A549 (cell line): ENCODE data around the gene MRPL4. TPM values are rescaled to one million over a fixed set of nuclear protein-coding genes. Genes with fewer than 3 reads are reported as not detected.

Experiments
- ATAC-seq, 2 experiments: fragments of 200-7000 bp in 1 of 2; fragments of >200 bp in 1 of 2; cut with Nextera tagmentation in 1 of 2; cut with Tn5 transposase in 1 of 2; 3 replicates each; pipeline versions ENCODE4 v1.8.0 to v1.9.1; 2018 to 2020; ENCODE audit warnings: mild to moderate bottlenecking in 1 of 2, moderate library complexity in 1 of 2
- CTCF ChIA-PET: fragments of 300-600 bp; sonication (Branson Sonifier 250); formaldehyde crosslinking; extraction: SDS; loops from one replicate; lab custom pipeline; 2021; ENCODE audit warnings: antibody characterized with exemption, inconsistent platforms; lab: Yijun Ruan, JAX
- POLR2A ChIA-PET: fragments of 350-600 bp; formaldehyde crosslinking; extraction: SDS; loops from one replicate; lab custom pipeline; 2021; ENCODE audit warnings: antibody characterized with exemption, inconsistent platforms; lab: Yijun Ruan, JAX
- DNase-seq, 2 experiments: peaks; one replicate each; pipeline versions ENCODE4 v3.0.0 to v3.0.0-alpha.2; 2011 to 2016; ENCODE audit warnings: low read depth in 1 of 2, low spot score in 1 of 2
- FAIRE-seq: peaks from 2 replicates; lab custom pipeline; 2011; peaks lifted over from hg19 to GRCh38; lab: Jason Lieb, UNC
- H3K27ac ChIP-seq, 2 experiments: fragments of >200 bp; sonication (Bioruptor Twin); formaldehyde crosslinking; 3 replicates each; pipeline ENCODE4 v1.5.1; 2016 to 2017
- H3K4me1 ChIP-seq: fragments of >200 bp; sonication (Bioruptor Twin); formaldehyde crosslinking; 3 replicates; pipeline ENCODE4 v1.6.1; 2016
- H3K4me2 ChIP-seq: fragments of >200 bp; sonication (Bioruptor Twin); formaldehyde crosslinking; 3 replicates; pipeline ENCODE4 v1.6.1; 2016
- H3K4me3 ChIP-seq: fragments of >200 bp; sonication (Bioruptor Twin); formaldehyde crosslinking; 3 replicates; pipeline ENCODE4 v1.5.1; 2016
- H3K9me3 ChIP-seq: fragments of >200 bp; sonication (Bioruptor Twin); formaldehyde crosslinking; 3 replicates; pipeline ENCODE4 v1.6.1; 2016
- ATOH8 ChIP-seq: fragments of 250-450 bp; sonication (Bioruptor Pico); IDR thresholded peaks from 2 replicates; pipeline ENCODE4 v1.5.0; 2020; ENCODE audit warnings: low read depth, mild to moderate bottlenecking, moderate library complexity
- BHLHE40 ChIP-seq: IDR thresholded peaks from 2 replicates; pipeline ENCODE4 v1.6.1; 2012; ENCODE audit warnings: low read depth, low read length, inconsistent platforms
- CHD2 ChIP-seq: fragments of 150-350 bp; IDR thresholded peaks from 2 replicates; pipeline ENCODE4 v1.6.1; 2014; ENCODE audit warnings: low read length; ENCODE audit not compliant: partially characterized antibody
- EHF ChIP-seq: fragments of 250-450 bp; sonication (Bioruptor Pico); IDR thresholded peaks from 2 replicates; pipeline ENCODE4 v1.5.0; 2020; ENCODE audit warnings: mild to moderate bottlenecking
- EHMT2 ChIP-seq: fragments of 200-600 bp; sonication (generic); IDR thresholded peaks from 2 replicates; pipeline ENCODE4 v1.6.1; 2016; ENCODE audit warnings: antibody characterized with exemption, low read depth, mild to moderate bottlenecking, moderate library complexity
- FOSB ChIP-seq: fragments of 250-450 bp; sonication (Bioruptor Pico); IDR thresholded peaks from 2 replicates; pipeline ENCODE4 v1.5.0; 2020; ENCODE audit warnings: mild to moderate bottlenecking, moderate library complexity
- FOSL2 ChIP-seq, 2 experiments: fragments of 450-650 bp in 1 of 2; fragments of >200 bp in 1 of 2; sonication (Bioruptor Twin) in 1 of 2; formaldehyde crosslinking; IDR thresholded peaks; 2 replicates each; pipeline versions ENCODE4 v1.5.0 to v1.6.1; 2016 to 2020; ENCODE audit warnings: mild to moderate bottlenecking in 1 of 2, moderate library complexity in 1 of 2
- GATA3 ChIP-seq: IDR thresholded peaks from 2 replicates; pipeline ENCODE4 v1.6.1; 2012; ENCODE audit warnings: borderline replicate concordance
- HEYL ChIP-seq: fragments of 250-450 bp; sonication (Bioruptor Pico); IDR thresholded peaks from 2 replicates; pipeline ENCODE4 v1.8.0; 2021; ENCODE audit warnings: mild to moderate bottlenecking, moderate library complexity
- HOXA7 ChIP-seq: fragments of 250-450 bp; sonication (Bioruptor Pico); IDR thresholded peaks from 2 replicates; pipeline ENCODE4 v1.5.0; 2020; ENCODE audit warnings: mild to moderate bottlenecking, moderate library complexity
- MAFK ChIP-seq: fragments of 450-650 bp; IDR thresholded peaks from 2 replicates; pipeline ENCODE4 v1.6.1; 2014; ENCODE audit not compliant: partially characterized antibody
- NR3C1 ChIP-seq: fragments of >200 bp; sonication (Bioruptor Twin); formaldehyde crosslinking; IDR thresholded peaks from 3 replicates; pipeline ENCODE4 v1.6.1; 2017
- POLR2AphosphoS2 ChIP-seq: conservative IDR thresholded peaks from 2 replicates; pipeline ENCODE4 v1.6.1; 2012; ENCODE audit warnings: low read length, improper control_type of control experiment, inconsistent platforms
- RAD21 ChIP-seq, 2 experiments: fragments of >200 bp in 1 of 2; sonication (Bioruptor Twin) in 1 of 2; formaldehyde crosslinking in 1 of 2; IDR thresholded peaks in 1 of 2; conservative IDR thresholded peaks in 1 of 2; 2 replicates in 1 of 2; 3 replicates in 1 of 2; pipeline ENCODE4 v1.6.1; 2012 to 2018; ENCODE audit warnings: inconsistent platforms in 1 of 2
- RCOR1 ChIP-seq: fragments of 150-350 bp; IDR thresholded peaks from 2 replicates; pipeline ENCODE4 v1.6.1; 2014; ENCODE audit warnings: antibody characterized with exemption, low read length, low read depth
- RNF2 ChIP-seq: fragments of 200-600 bp; sonication (generic); IDR thresholded peaks from 2 replicates; pipeline ENCODE4 v1.6.1; 2016; ENCODE audit warnings: low read depth, mild to moderate bottlenecking, antibody characterized with exemption, moderate library complexity, borderline replicate concordance
- SMC3 ChIP-seq: fragments of >200 bp; sonication (Bioruptor Twin); formaldehyde crosslinking; IDR thresholded peaks from 3 replicates; pipeline ENCODE4 v1.6.1; 2018; ENCODE audit warnings: inconsistent platforms
- TP53 ChIP-seq: fragments of 250-450 bp; sonication (Bioruptor Pico); IDR thresholded peaks from 2 replicates; pipeline ENCODE4 v1.5.0; 2021; ENCODE audit warnings: mild to moderate bottlenecking, moderate library complexity
- ZFP36 ChIP-seq: fragments of 450-650 bp; IDR thresholded peaks from 2 replicates; pipeline ENCODE4 v1.6.1; 2014; ENCODE audit warnings: borderline replicate concordance; ENCODE audit not compliant: partially characterized antibody
- ZSCAN20 ChIP-seq: fragments of 250-450 bp; sonication (Bioruptor Pico); IDR thresholded peaks from 2 replicates; pipeline ENCODE4 v1.8.0; 2022; ENCODE audit warnings: mild to moderate bottlenecking, moderate library complexity
- WGBS: methylation state at CpG from one replicate; pipeline ENCODE4 v1.1.6; 2017; ENCODE audit errors: missing lambda C conversion rate; 5-methylcytosine and 5-hydroxymethylcytosine counted together
- polyA plus RNA-seq, 4 experiments: library from polyadenylated mRNA; depleted of rRNA in 3 of 4; stranded (reverse); fragments of >200 nt; fragmentation: RNase III in 1 of 4; extraction: RNeasy Plus Mini Kit Qiagen cat#74134 plus additional on column Dnase treatment in 1 of 4; gene quantifications; 2 replicates in 3 of 4; 3 replicates in 1 of 4; pipeline ENCODE4 v1.2.3, GENCODE V29; 2011 to 2017
- TF ChIP-seq, protein P1 (sequence below): fragments of 250-450 bp; sonication (Bioruptor Pico); IDR thresholded peaks from 2 replicates; pipeline ENCODE4 v1.5.0; 2021; ENCODE audit warnings: mild to moderate bottlenecking, moderate library complexity, borderline replicate concordance
- TF ChIP-seq, protein P2 (sequence below): fragments of 450-650 bp; IDR thresholded peaks from 2 replicates; pipeline ENCODE4 v1.6.1; 2014; ENCODE audit warnings: antibody characterized with exemption
- TF ChIP-seq, protein P3 (sequence below): IDR thresholded peaks from 2 replicates; pipeline ENCODE4 v1.6.1; 2012

Gene MRPL4
- polyA plus RNA-seq, 2 of the 4 experiments (the other 2 are of a cell fraction): 26.4 to 52.2 TPM

DNA sequence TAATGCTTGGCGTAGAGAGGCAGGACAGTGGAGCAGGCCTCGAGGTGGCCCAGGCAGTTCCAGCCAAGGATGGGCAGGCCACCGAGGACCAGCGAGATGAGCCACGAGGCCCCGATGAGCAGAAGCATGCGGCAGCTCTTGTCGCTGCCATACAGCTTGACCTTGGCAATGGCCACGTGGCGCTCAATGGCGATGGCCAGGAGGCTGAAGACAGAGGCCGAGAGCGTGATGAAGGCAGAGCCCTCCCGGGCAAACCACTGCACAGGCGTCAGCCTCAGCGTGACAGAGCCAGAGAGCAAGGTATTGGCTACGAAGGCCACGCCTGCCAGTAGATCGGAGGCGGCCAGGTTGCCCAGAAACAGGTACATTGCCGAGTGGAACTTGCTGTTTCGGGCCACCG, 27.7 kb upstream of the MRPL4 start:
- no peak for DNase-seq
- TF ChIP-seq BHLHE40: no peak
- TF ChIP-seq NR3C1: no peak
- TF ChIP-seq CHD2: no peak
- no peak for TF ChIP-seq ZFP36
- TF ChIP-seq, protein P1, sequence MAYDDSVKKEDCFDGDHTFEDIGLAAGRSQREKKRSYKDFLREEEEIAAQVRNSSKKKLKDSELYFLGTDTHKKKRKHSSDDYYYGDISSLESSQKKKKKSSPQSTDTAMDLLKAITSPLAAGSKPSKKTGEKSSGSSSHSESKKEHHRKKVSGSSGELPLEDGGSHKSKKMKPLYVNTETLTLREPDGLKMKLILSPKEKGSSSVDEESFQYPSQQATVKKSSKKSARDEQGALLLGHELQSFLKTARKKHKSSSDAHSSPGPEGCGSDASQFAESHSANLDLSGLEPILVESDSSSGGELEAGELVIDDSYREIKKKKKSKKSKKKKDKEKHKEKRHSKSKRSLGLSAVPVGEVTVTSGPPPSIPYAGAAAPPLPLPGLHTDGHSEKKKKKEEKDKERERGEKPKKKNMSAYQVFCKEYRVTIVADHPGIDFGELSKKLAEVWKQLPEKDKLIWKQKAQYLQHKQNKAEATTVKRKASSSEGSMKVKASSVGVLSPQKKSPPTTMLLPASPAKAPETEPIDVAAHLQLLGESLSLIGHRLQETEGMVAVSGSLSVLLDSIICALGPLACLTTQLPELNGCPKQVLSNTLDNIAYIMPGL (CRISPR knock-in tag): no peak
- TF ChIP-seq HEYL (CRISPR knock-in tag): no peak
- no peak for TF ChIP-seq MAFK
- TF ChIP-seq ATOH8 (CRISPR knock-in tag): no peak
- no peak for TF ChIP-seq RAD21 (conservative IDR thresholded peaks at IDR 0.05 in 1 of 2, IDR thresholded peaks at IDR 0.05 in 1 of 2)
- TF ChIP-seq GATA3: no peak
- TF ChIP-seq, protein P2, sequence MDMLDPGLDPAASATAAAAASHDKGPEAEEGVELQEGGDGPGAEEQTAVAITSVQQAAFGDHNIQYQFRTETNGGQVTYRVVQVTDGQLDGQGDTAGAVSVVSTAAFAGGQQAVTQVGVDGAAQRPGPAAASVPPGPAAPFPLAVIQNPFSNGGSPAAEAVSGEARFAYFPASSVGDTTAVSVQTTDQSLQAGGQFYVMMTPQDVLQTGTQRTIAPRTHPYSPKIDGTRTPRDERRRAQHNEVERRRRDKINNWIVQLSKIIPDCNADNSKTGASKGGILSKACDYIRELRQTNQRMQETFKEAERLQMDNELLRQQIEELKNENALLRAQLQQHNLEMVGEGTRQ: no peak
- TF ChIP-seq FOSL2 (IDR thresholded peaks at IDR 0.05): no peak
- TF ChIP-seq FOSL2 (CRISPR knock-in tag; IDR thresholded peaks at IDR 0.05): no peak
- TF ChIP-seq EHMT2: no peak
- TF ChIP-seq EHF (CRISPR knock-in tag): no peak
- TF ChIP-seq TP53 (CRISPR knock-in tag): no peak
- no peak for TF ChIP-seq POLR2AphosphoS2
- TF ChIP-seq, all 56 proteins: peak for 0
- CTCF ChIA-PET: interaction anchor here (0.6 kb wide), 1 partner anchor 62 kb away, joined by 6 read pairs; no protein-coding TSS in a partner anchor
- POLR2A ChIA-PET: no interaction called here
- Histone ChIP-seq H3K4me1 (0 out of 3 replicates have a peak, but pooled peaks cover 4% of the 10 kb centered on the region), H3K4me3 (no peak overlapping the region), H3K27ac (no peak overlapping the region), H3K9me3 (no peaks in the 10 kb centered on the region), H3K4me2 (no peak overlapping the region)
- ATAC-seq (no peak), FAIRE-seq (no peak)
- 91% methylated on average over 17 of the region's 23 CpGs for WGBS

DNA sequence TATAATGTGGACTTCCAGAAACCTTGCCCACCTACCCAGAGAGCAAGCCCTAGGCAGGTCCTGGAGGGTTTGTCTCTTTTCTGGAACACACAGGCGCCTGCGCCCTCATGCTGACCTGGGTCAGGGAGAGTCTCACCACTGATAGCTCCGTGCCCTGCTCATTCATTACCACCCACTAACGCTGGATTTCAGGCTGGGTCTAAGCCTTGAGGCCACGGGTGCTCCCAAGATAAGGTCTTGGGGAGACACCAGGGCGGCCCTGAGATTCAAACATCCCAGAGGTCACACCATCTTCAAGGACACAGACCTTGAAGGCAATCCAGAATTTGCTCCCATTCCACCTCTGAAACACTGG, 26.0 kb upstream of the MRPL4 start:
- DNase-seq (no peak), ATAC-seq (no peak), FAIRE-seq (no peak)
- ChIA-PET CTCF (interaction anchor here (0.6 to 2.4 kb wide), 6 partner anchors 11 to 296 kb away, joined by 3 to 12 read pairs (median 3); no protein-coding TSS in a partner anchor), POLR2A (no interaction called here)
- Histone ChIP-seq H3K9me3 (no peaks in the 10 kb centered on the region), H3K4me1 (peaks cover 5% of the 10 kb centered on the region; the same call in 1 of the 3 replicates), H3K4me2 (no peak overlapping the region), H3K27ac (no peak overlapping the region), H3K4me3 (no peak overlapping the region)
- WGBS: 91% methylated on average over 5 of the region's 6 CpGs
- TF ChIP-seq ZSCAN20 (no peak), HOXA7 (CRISPR knock-in tag) (no peak), RNF2 (no peak), ATOH8 (CRISPR knock-in tag) (no peak), RCOR1 (no peak), FOSB (CRISPR knock-in tag) (no peak), SMC3 (no peak)
- TF ChIP-seq, protein P3, sequence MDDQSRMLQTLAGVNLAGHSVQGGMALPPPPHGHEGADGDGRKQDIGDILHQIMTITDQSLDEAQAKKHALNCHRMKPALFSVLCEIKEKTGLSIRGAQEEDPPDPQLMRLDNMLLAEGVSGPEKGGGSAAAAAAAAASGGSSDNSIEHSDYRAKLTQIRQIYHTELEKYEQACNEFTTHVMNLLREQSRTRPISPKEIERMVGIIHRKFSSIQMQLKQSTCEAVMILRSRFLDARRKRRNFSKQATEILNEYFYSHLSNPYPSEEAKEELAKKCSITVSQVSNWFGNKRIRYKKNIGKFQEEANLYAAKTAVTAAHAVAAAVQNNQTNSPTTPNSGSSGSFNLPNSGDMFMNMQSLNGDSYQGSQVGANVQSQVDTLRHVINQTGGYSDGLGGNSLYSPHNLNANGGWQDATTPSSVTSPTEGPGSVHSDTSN: no peak
